Measurements from ENCODE around the gene IFI27L1. TPM values are rescaled to one million over a fixed set of nuclear protein-coding genes. Genes with fewer than 3 reads are reported as not detected.
"Not testable (repeated sequence)": the region's sequence is repeated elsewhere in the genome, so short reads cannot be mapped to it uniquely, and the experiment has no call there.

IFI27L1 gene
- total RNA-seq, 1 experiment from 2014 or later: 7.8 TPM

DNA sequence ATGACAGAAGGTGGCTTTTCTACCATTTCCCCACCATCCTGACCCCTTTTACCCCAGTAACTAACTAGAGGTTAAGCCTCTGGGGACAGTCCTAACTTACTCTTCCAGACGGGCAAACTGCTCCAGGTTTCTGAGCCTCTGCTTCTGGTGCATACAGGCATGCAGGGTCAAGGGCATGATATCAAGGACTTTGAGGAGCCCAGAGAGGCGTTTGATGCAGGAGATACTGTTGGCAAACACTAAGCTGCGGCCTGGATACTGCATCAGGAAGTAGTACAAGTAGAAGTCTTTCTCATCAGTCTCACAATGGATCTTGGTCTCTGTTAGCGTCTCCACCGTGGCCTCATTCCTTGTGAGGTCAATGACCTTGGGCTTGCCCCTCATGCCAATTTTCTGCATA, 21.1 kb upstream of the IFI27L1 start:
- H3K9me2 ChIP-seq (replicated peaks; ENCODE audit: insufficient read depth, low read length): no peaks in the 10 kb centered on the region
- no peak for DNase-seq
- peaks cover 54% of the 10 kb centered on the region for H4K20me1 ChIP-seq (ENCODE audit: insufficient read depth, low read depth, low read length)
- H3K9me3 ChIP-seq (ENCODE audit: low read length): no peaks in the 10 kb centered on the region
- H3K4me1 ChIP-seq (ENCODE audit: low read length): peaks cover 6% of the 10 kb centered on the region; the same call in 1 of the 2 replicates
- H3K4me2 ChIP-seq (ENCODE audit: low read depth, low read length, poor library complexity, severe bottlenecking): no peak overlapping the region
- no peak overlapping the region for H2AFZ ChIP-seq (ENCODE audit: low read length)
- H3K4me3 ChIP-seq (ENCODE audit: low read length): no peak overlapping the region
- H3K9ac ChIP-seq (ENCODE audit: low read length): no peak overlapping the region
- H3K36me3 ChIP-seq (ENCODE audit: insufficient read depth, low read length): peaks cover 73% of the 10 kb centered on the region
- no peaks in the 10 kb centered on the region for H3K27me3 ChIP-seq (ENCODE audit: low read length)
- peaks cover 71% of the 10 kb centered on the region for H3K79me2 ChIP-seq (ENCODE audit: low read length)
- no peak overlapping the region for H3K27ac ChIP-seq (ENCODE audit: low read length)

GRCh38 chr14:94062344-94062940, 18.7 kb upstream of the IFI27L1 start:
- Histone ChIP-seq H3K9me3 (ENCODE audit: low read length) (no peaks in the 10 kb centered on the region), H3K27ac (ENCODE audit: low read length) (no peak overlapping the region), H3K4me3 (ENCODE audit: low read length) (no peak overlapping the region), H2AFZ (ENCODE audit: low read length) (no peak overlapping the region), H3K9ac (ENCODE audit: low read length) (no peak overlapping the region), H3K4me2 (ENCODE audit: low read depth, low read length, poor library complexity, severe bottlenecking) (no peak overlapping the region), H3K36me3 (ENCODE audit: insufficient read depth, low read length) (peaks cover 51% of the 10 kb centered on the region), H3K27me3 (ENCODE audit: low read length) (no peaks in the 10 kb centered on the region), H3K79me2 (ENCODE audit: low read length) (peaks cover 93% of the 10 kb centered on the region), H3K4me1 (ENCODE audit: low read length) (peaks cover 6% of the 10 kb centered on the region; the same call in 1 of the 2 replicates), H3K9me2 (replicated peaks; ENCODE audit: insufficient read depth, low read length) (no peaks in the 10 kb centered on the region), H4K20me1 (ENCODE audit: insufficient read depth, low read depth, low read length) (peaks cover 61% of the 10 kb centered on the region)
- DNase-seq: no peak

DNA sequence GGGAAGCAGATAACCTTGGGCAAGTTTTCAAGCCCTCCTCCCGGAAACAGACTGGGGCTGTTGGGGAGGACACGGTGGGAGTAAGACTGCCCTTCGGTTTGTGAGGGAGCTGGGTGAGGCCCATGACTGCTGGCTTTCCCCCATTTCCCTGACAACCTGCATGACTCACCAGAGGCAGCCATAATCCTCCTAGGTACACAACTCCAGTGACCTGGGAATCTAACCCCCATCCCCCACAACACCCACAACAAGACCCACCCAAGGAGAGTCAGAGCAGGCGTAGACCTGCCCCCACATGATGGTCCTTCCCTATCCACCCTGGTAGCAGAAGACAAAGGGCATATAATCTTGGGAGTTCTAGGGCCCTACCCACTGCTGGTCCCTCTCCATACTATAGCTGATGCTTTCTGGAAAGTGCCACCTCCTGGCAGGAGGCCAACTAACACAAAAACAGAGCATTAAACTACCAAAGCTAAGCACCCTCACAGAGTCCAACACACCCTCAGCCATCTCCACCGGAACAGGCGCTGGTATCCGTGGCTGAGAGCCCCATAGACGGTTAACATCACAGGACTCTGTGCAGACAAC, 14.9 kb upstream of the IFI27L1 start:
- no peak for DNase-seq
- Histone ChIP-seq H3K4me2 (ENCODE audit: low read depth, low read length, poor library complexity, severe bottlenecking) (no peak overlapping the region), H3K9me2 (replicated peaks; ENCODE audit: insufficient read depth, low read length) (no peaks in the 10 kb centered on the region), H3K36me3 (ENCODE audit: insufficient read depth, low read length) (peaks cover 25% of the 10 kb centered on the region), H3K4me3 (ENCODE audit: low read length) (no peak overlapping the region), H2AFZ (ENCODE audit: low read length) (no peak overlapping the region), H3K27me3 (ENCODE audit: low read length) (no peaks in the 10 kb centered on the region), H3K9ac (ENCODE audit: low read length) (no peak overlapping the region), H3K79me2 (ENCODE audit: low read length) (peaks cover 100% of the 10 kb centered on the region), H4K20me1 (ENCODE audit: insufficient read depth, low read depth, low read length) (peaks cover 45% of the 10 kb centered on the region), H3K27ac (ENCODE audit: low read length) (no peak overlapping the region), H3K4me1 (ENCODE audit: low read length) (peaks cover 6% of the 10 kb centered on the region; the same call in 1 of the 2 replicates), H3K9me3 (ENCODE audit: low read length) (peaks cover 4% of the 10 kb centered on the region)

DNA sequence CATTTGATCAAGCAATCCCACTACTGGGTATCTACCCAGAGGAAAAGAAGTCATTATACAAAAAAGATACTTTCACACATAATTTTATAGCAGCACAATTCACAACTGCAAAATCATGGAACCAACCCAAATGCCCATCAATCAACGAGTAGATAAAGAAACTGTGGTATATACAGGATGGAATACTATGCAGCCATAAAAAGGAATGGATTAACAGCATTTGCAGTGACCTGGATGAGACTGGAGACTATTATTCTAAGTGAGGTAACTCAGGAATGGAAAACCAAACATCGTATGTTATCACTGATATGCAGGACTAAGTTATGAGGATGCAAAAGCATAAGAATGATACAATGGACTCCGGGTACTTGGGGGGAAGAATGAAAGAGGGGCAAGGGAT, 9.0 kb upstream of the IFI27L1 start:
- DNase-seq; H3K9me2 ChIP-seq (replicated peaks; ENCODE audit: insufficient read depth, low read length); H3K27me3 ChIP-seq (ENCODE audit: low read length); H3K9ac ChIP-seq (ENCODE audit: low read length); H4K20me1 ChIP-seq (ENCODE audit: insufficient read depth, low read depth, low read length); H2AFZ ChIP-seq (ENCODE audit: low read length); H3K4me2 ChIP-seq (ENCODE audit: low read depth, low read length, poor library complexity, severe bottlenecking); H3K27ac ChIP-seq (ENCODE audit: low read length); H3K4me3 ChIP-seq (ENCODE audit: low read length); H3K4me1 ChIP-seq (ENCODE audit: low read length): not testable (repeated sequence)
- Histone ChIP-seq H3K79me2 (ENCODE audit: low read length) (peaks cover 100% of the 10 kb centered on the region), H3K9me3 (ENCODE audit: low read length) (peaks cover 21% of the 10 kb centered on the region), H3K36me3 (ENCODE audit: insufficient read depth, low read length) (peaks cover 52% of the 10 kb centered on the region)

DNA sequence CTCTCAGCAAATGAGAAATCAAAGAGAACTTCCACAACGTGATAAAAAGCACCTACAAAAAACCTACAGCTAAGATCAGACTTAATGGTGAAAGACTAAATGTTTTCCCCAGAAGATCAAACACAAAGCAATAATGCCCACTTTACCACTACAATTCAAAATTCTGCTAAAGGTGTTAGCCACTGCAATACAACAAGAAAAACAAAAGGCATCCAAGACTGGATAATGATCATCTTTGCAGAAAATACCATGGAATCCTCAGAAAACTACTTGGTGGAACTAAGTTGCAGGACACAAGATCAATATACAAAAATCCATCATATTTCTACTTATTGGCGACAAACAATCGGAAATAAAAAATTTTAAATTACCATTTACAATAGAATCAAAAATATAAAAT, 6.6 kb upstream of the IFI27L1 start:
- no peak overlapping the region for H3K4me2 ChIP-seq (ENCODE audit: low read depth, low read length, poor library complexity, severe bottlenecking)
- DNase-seq: no peak
- H4K20me1 ChIP-seq (ENCODE audit: insufficient read depth, low read depth, low read length): no peaks in the 10 kb centered on the region; the same call in 1 of the 2 replicates
- no peak overlapping the region for H3K9ac ChIP-seq (ENCODE audit: low read length)
- H2AFZ ChIP-seq (ENCODE audit: low read length): no peak overlapping the region
- H3K36me3 ChIP-seq (ENCODE audit: insufficient read depth, low read length): peaks cover 72% of the 10 kb centered on the region
- peaks cover 23% of the 10 kb centered on the region for H3K9me3 ChIP-seq (ENCODE audit: low read length)
- no peak overlapping the region for H3K4me3 ChIP-seq (ENCODE audit: low read length)
- no peaks in the 10 kb centered on the region for H3K27me3 ChIP-seq (ENCODE audit: low read length)
- no peak overlapping the region for H3K27ac ChIP-seq (ENCODE audit: low read length)
- H3K4me1 ChIP-seq (ENCODE audit: low read length): peaks cover 4% of the 10 kb centered on the region
- peaks cover 100% of the 10 kb centered on the region for H3K79me2 ChIP-seq (ENCODE audit: low read length)
- H3K9me2 ChIP-seq (replicated peaks; ENCODE audit: insufficient read depth, low read length): no peaks in the 10 kb centered on the region

DNA sequence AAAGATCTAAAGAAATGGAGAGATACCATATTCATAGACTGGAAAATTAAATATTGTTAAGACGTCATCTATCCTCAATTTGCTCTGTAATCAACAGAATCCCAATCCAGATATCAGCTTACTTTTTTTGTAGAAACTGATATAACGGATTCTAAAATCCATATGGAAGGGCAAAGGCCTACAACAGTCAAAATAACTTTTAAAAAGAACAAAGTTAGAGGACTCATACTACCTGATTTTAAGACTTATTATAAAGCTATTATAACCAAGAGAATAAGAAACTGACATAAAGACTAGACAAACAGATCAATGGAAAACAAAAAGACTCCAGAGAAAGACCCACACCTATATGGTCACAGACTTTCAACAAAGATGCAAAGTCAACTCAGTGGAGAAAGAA, 6.1 kb upstream of the IFI27L1 start:
- H3K4me1 ChIP-seq (ENCODE audit: low read length): peaks cover 8% of the 10 kb centered on the region
- H3K27me3 ChIP-seq (ENCODE audit: low read length): no peaks in the 10 kb centered on the region
- H3K4me3 ChIP-seq (ENCODE audit: low read length): no peak overlapping the region
- no peaks in the 10 kb centered on the region; the same call in 1 of the 2 replicates for H4K20me1 ChIP-seq (ENCODE audit: insufficient read depth, low read depth, low read length)
- no peak for DNase-seq
- H3K36me3 ChIP-seq (ENCODE audit: insufficient read depth, low read length): peaks cover 74% of the 10 kb centered on the region
- H3K9me3 ChIP-seq (ENCODE audit: low read length): peaks cover 23% of the 10 kb centered on the region
- H2AFZ ChIP-seq (ENCODE audit: low read length): no peak overlapping the region
- no peak overlapping the region for H3K9ac ChIP-seq (ENCODE audit: low read length)
- H3K4me2 ChIP-seq (ENCODE audit: low read depth, low read length, poor library complexity, severe bottlenecking): no peak overlapping the region
- H3K9me2 ChIP-seq (replicated peaks; ENCODE audit: insufficient read depth, low read length): no peaks in the 10 kb centered on the region
- peaks cover 100% of the 10 kb centered on the region for H3K79me2 ChIP-seq (ENCODE audit: low read length)
- H3K27ac ChIP-seq (ENCODE audit: low read length): no peak overlapping the region

DNA sequence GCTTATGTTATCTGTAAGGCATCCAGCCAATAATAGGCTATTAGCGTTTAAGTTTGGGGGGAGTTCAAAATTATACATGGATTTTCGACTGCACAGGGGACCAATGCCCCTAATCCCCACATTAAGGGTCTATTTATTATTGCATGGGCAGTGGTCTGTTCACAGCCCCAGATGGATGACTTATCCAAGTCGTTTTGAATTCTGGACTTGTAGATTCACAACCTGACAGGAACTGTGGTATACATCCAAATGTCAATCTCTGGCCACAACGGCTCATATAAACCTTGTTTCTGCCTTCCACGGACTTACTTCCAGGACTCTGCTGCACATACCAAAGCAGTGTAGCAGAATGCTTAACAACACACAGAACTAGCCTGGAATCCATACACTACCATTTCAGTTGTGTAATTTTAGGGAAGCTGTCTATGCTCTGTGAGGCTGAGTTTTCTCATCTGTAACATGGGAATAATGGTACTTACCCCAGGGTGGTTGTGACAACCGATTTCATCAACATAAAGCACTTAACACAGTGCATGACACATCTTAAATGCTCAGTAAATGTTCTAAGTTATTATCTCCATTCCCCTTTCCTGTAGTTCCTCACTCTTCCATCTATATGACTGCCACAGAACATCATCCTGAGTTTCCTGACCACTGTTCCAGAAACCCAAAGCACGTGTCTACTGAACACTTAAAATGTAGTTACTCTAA, 3.8 kb upstream of the IFI27L1 start:
- peaks cover 90% of the 10 kb centered on the region for H3K79me2 ChIP-seq (ENCODE audit: low read length)
- H3K4me2 ChIP-seq (ENCODE audit: low read depth, low read length, poor library complexity, severe bottlenecking): no peak overlapping the region
- H2AFZ ChIP-seq (ENCODE audit: low read length): no peak overlapping the region
- DNase-seq: no peak
- H3K27me3 ChIP-seq (ENCODE audit: low read length): no peaks in the 10 kb centered on the region
- peaks cover 66% of the 10 kb centered on the region for H3K36me3 ChIP-seq (ENCODE audit: insufficient read depth, low read length)
- peaks cover 19% of the 10 kb centered on the region for H3K4me1 ChIP-seq (ENCODE audit: low read length)
- H4K20me1 ChIP-seq (ENCODE audit: insufficient read depth, low read depth, low read length): no peaks in the 10 kb centered on the region; the same call in 1 of the 2 replicates
- no peak overlapping the region for H3K27ac ChIP-seq (ENCODE audit: low read length)
- H3K9ac ChIP-seq (ENCODE audit: low read length): no peak overlapping the region
- peaks cover 23% of the 10 kb centered on the region for H3K9me3 ChIP-seq (ENCODE audit: low read length)
- no peak overlapping the region for H3K4me3 ChIP-seq (ENCODE audit: low read length)
- no peaks in the 10 kb centered on the region for H3K9me2 ChIP-seq (replicated peaks; ENCODE audit: insufficient read depth, low read length)

DNA sequence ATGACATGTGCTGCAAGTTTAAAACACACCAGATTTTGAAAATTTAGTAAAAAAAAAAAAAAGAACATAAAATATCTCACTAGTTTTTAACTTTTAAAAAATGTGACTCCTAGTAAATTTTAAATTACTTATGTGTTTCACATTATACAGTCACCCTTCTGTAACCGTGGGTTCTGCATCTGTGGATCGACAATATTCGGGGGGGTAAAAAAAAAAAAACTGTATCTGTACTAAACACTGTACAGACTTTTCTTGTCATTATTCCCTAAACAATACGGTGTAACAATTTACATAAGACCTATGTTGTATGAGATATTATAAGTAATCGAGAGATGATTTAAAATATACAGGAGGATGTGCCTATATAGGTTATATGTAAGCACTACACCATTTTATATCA, 3.3 kb upstream of the IFI27L1 start:
- Histone ChIP-seq H3K4me1 (ENCODE audit: low read length) (peaks cover 21% of the 10 kb centered on the region), H4K20me1 (ENCODE audit: insufficient read depth, low read depth, low read length) (no peaks in the 10 kb centered on the region; the same call in 1 of the 2 replicates), H3K4me2 (ENCODE audit: low read depth, low read length, poor library complexity, severe bottlenecking) (no peak overlapping the region), H3K9ac (ENCODE audit: low read length) (no peak overlapping the region), H3K36me3 (ENCODE audit: insufficient read depth, low read length) (peaks cover 62% of the 10 kb centered on the region), H3K27me3 (ENCODE audit: low read length) (no peaks in the 10 kb centered on the region), H3K79me2 (ENCODE audit: low read length) (peaks cover 85% of the 10 kb centered on the region), H3K9me3 (ENCODE audit: low read length) (peaks cover 23% of the 10 kb centered on the region), H3K4me3 (ENCODE audit: low read length) (no peak overlapping the region), H2AFZ (ENCODE audit: low read length) (no peak overlapping the region), H3K27ac (ENCODE audit: low read length) (no peak overlapping the region), H3K9me2 (replicated peaks; ENCODE audit: insufficient read depth, low read length) (no peaks in the 10 kb centered on the region)
- no peak for DNase-seq
